ENCODE measurements around the gene HUNK. TPM values are rescaled to one million over a fixed set of nuclear protein-coding genes. Genes with fewer than 3 reads are reported as not detected.

HUNK gene
- total and polyA plus RNA-seq, 12 donors, result 0.13 to 1.4 (median 0.54) TPM

GRCh38 chr21:31901315-31901714 is 28.5 kb downstream of the HUNK start:
- WGBS, 4 donors, result 73 to 82% (median 79%) methylated on average over 2 of the region's 2 CpGs; no CpG with 5 or more reads in 1 of the 4 donors
- H3K27ac ChIP-seq, result no peak overlapping the region
- intact Hi-C loops (cut with DNase I), result no loop called here
- no peak for DNase-seq
- no peaks in the 10 kb centered on the region for H3K27me3 ChIP-seq
- H3K36me3 ChIP-seq (replicated peaks in 1 of 2), result no peaks in the 10 kb centered on the region
- no peaks in the 10 kb centered on the region for H3K4me1 ChIP-seq (replicated peaks in 1 of 2)
- H3K9me3 ChIP-seq (replicated peaks in 1 of 3), result no peaks in the 10 kb centered on the region
- H3K4me3 ChIP-seq, result no peak overlapping the region
- TF ChIP-seq CTCF (IDR thresholded peaks at IDR 0.05) (no peak), POLR2A (IDR thresholded peaks at IDR 0.05) (no peak)

GRCh38 chr21:31902438-31902837 is 29.6 kb downstream of the HUNK start:
- Histone ChIP-seq H3K27me3 (no peaks in the 10 kb centered on the region), H3K9me3 (replicated peaks in 1 of 3) (no peaks in the 10 kb centered on the region), H3K27ac (no peak overlapping the region), H3K36me3 (replicated peaks in 1 of 2) (no peaks in the 10 kb centered on the region), H3K4me3 (no peak overlapping the region), H3K4me1 (replicated peaks in 1 of 2) (no peaks in the 10 kb centered on the region)
- intact Hi-C loops (cut with DNase I), result no loop called here
- TF ChIP-seq POLR2A (IDR thresholded peaks at IDR 0.05) (no peak), CTCF (IDR thresholded peaks at IDR 0.05) (no peak)
- no peak for DNase-seq
- 90 to 93% (median 91%) methylated on average over 6 of the region's 6 CpGs for WGBS, 4 donors

GRCh38 chr21:31903896-31904295 is 31.1 kb downstream of the HUNK start:
- no peaks in the 10 kb centered on the region for H3K27me3 ChIP-seq
- intact Hi-C loops (cut with DNase I), result no loop called here

More at GRCh38 chr21:31903896-31904295, 31.1 kb downstream of the HUNK start:
- 76 to 82% (median 81%) methylated on average over 3 of the region's 3 CpGs for WGBS, 4 donors
- DNase-seq, result no peak
- no peaks in the 10 kb centered on the region for H3K36me3 ChIP-seq (replicated peaks in 1 of 2)
- no peak overlapping the region for H3K27ac ChIP-seq
- H3K4me3 ChIP-seq, result no peak overlapping the region
- H3K4me1 ChIP-seq (replicated peaks in 1 of 2), result no peaks in the 10 kb centered on the region
- no peaks in the 10 kb centered on the region for H3K9me3 ChIP-seq (replicated peaks in 1 of 3)
- no peak for TF ChIP-seq CTCF (IDR thresholded peaks at IDR 0.05)
- TF ChIP-seq POLR2A (IDR thresholded peaks at IDR 0.05), result no peak

Data from adrenal gland (tissue), 12 donors.